ENCODE data around the gene TRIM69. TPM values are rescaled to one million over a fixed set of nuclear protein-coding genes. Genes with fewer than 3 reads are reported as not detected.

TRIM69 gene
- total and polyA plus RNA-seq, 12 donors: 25.2 to 146 (median 69.0) TPM

DNA sequence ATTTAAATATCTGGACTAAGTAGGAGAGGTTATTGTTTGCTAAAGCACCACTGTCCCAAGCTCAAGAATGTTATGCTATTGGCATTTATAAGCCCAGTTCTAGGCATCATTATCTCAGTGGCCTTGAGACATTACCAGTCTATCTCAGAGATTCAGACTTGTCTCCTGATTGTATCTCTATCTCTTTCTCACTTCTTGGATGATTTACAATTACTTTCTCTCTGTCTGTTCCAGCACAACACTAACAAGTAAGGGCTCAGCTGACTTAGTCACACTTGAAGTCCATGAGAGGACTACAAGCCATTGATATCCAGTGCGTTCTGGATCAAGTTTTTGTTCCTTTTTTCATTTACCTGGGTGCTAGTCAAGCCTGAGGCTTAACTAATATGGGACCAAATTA lies 60.2 kb downstream of the TRIM69 start:
- Histone ChIP-seq H3K27ac (no peak overlapping the region), H3K4me3 (no peak overlapping the region), H3K4me1 (peaks cover 0 to 3% (median 0%) of the 10 kb centered on the region in 9 donors), H3K36me3 (no peaks in the 10 kb centered on the region), H3K27me3 (no peaks in the 10 kb centered on the region), H3K9me3 (no peaks in the 10 kb centered on the region)
- DNase-seq: no peak
- TF ChIP-seq, protein P1, sequence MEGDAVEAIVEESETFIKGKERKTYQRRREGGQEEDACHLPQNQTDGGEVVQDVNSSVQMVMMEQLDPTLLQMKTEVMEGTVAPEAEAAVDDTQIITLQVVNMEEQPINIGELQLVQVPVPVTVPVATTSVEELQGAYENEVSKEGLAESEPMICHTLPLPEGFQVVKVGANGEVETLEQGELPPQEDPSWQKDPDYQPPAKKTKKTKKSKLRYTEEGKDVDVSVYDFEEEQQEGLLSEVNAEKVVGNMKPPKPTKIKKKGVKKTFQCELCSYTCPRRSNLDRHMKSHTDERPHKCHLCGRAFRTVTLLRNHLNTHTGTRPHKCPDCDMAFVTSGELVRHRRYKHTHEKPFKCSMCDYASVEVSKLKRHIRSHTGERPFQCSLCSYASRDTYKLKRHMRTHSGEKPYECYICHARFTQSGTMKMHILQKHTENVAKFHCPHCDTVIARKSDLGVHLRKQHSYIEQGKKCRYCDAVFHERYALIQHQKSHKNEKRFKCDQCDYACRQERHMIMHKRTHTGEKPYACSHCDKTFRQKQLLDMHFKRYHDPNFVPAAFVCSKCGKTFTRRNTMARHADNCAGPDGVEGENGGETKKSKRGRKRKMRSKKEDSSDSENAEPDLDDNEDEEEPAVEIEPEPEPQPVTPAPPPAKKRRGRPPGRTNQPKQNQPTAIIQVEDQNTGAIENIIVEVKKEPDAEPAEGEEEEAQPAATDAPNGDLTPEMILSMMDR (IDR thresholded peaks at IDR 0.05): no peak
- intact Hi-C loops (cut with DNase I): no loop called here
- no peak for ATAC-seq
- WGBS, 2 donors: 80 to 90% methylated on average over 1 of the region's 1 CpG

DNA sequence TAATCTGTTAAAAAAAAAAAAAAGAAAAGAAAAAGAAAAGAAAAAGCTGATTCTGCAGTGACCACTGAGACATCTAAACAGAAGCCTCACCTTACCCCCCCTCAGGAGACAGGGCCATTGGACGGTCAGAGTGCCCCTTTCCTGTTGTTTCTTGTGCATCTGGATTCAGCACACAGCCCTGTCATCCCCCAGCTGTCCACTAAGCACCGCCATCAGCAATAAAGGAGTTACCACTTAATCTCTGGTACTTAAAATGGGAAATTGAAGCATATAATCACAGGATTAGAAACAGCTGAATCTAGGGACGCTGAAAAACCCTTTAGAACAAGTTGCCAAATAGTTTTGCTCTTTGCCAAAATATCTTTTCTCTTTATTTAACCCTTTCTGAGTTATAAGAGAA lies 62.5 kb downstream of the TRIM69 start:
- intact Hi-C loops (cut with DNase I): no loop called here
- TF ChIP-seq, protein P1 (IDR thresholded peaks at IDR 0.05): peak in 2 of 9 donors; percentile 19 to 21
- DNase-seq (no peak), ATAC-seq (no peak)
- no peaks in the 10 kb centered on the region for H3K9me3 ChIP-seq
- H3K27ac ChIP-seq: no peak overlapping the region
- H3K27me3 ChIP-seq: no peaks in the 10 kb centered on the region
- H3K4me3 ChIP-seq: no peak overlapping the region
- peaks cover 0 to 11% (median 0%) of the 10 kb centered on the region in 9 donors for H3K4me1 ChIP-seq
- 28 to 29% methylated on average over 3 of the region's 3 CpGs for WGBS, 2 donors
- H3K36me3 ChIP-seq: no peaks in the 10 kb centered on the region

DNA sequence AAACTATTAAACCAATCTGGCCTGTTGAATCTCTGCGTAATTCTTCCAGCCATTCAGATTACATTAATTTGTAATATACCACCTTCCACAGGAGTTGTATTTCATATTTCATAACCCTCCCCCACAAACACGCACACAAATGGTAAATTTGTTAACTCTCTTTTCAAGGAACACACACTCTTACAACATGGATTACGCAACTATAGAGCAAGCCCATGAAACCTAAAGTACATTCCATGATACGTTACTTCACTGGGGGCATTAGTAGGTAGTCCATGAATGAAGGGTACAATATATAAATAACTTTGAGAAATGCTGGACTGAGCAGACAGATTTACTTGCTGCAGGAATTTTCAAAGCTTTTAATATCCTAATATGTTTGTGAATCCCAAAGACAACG lies 65.0 kb downstream of the TRIM69 start:
- no peak for ATAC-seq
- H3K4me3 ChIP-seq: peak overlapping the region in 1 of 10 donors; percentile 5
- no peaks in the 10 kb centered on the region for H3K36me3 ChIP-seq
- H3K9me3 ChIP-seq: no peaks in the 10 kb centered on the region
- TF ChIP-seq, protein P1 (IDR thresholded peaks at IDR 0.05): no peak
- DNase-seq: no peak
- no peaks in the 10 kb centered on the region for H3K27me3 ChIP-seq
- no peak overlapping the region for H3K27ac ChIP-seq
- intact Hi-C loops (cut with DNase I): loop anchor here in 1 of 10 donors (5.0 kb wide), 1 partner anchor 699 kb away; no protein-coding TSS in a partner anchor
- 73 to 82% methylated on average over 5 of the region's 5 CpGs for WGBS, 2 donors
- H3K4me1 ChIP-seq: peaks cover 0 to 11% (median 0%) of the 10 kb centered on the region in 9 donors

DNA sequence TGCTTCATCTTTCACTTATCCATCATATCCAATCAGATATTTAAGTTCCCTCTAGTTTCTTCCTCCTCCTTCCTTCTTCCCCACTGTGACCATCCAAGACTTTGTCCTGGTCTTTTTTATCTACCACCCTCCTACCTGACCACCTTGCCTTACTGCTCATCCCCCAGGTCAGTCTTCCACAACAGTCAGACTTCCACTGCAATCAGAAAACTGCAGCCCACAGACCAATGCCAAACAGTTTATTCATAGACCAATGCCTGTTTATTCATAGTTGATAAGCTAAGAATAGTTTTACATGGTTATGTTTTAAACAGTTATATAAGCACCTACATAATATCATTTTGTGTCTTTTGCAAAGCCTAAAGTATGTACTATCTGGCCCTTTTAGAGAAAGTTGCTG lies 65.5 kb downstream of the TRIM69 start:
- H3K27me3 ChIP-seq: no peaks in the 10 kb centered on the region
- no peak overlapping the region for H3K27ac ChIP-seq
- TF ChIP-seq, protein P1 (IDR thresholded peaks at IDR 0.05): no peak
- intact Hi-C loops (cut with DNase I): loop anchor here in 1 of 10 donors (5.0 kb wide), 1 partner anchor 699 kb away; no protein-coding TSS in a partner anchor
- DNase-seq (no peak), ATAC-seq (peak in 3 of 8 donors; percentile 39 to 62 (median 39))
- no peaks in the 10 kb centered on the region for H3K9me3 ChIP-seq
- H3K4me3 ChIP-seq: peak overlapping the region in 1 of 10 donors; percentile 5
- H3K36me3 ChIP-seq: no peaks in the 10 kb centered on the region
- peaks cover 0 to 11% (median 0%) of the 10 kb centered on the region in 9 donors for H3K4me1 ChIP-seq

Data from heart right ventricle (tissue), 16 donors.